Stimulated activated CD8-positive, alpha-beta memory T cell treated with anti-CD3 and anti-CD28 coated beads, Interleukin-4, amount 100 ng/mL, for 24 hours (primary cell): ENCODE data around the gene VPS13D.
"Not testable (repeated sequence)": the region's sequence is repeated elsewhere in the genome, so short reads cannot be mapped to it uniquely, and the experiment has no call there.

Source experiments
- DNase-seq: peaks from one replicate; pipeline ENCODE4 v3.0.0-alpha.2; 2020; ENCODE audit warnings: low read depth

The VPS13D gene

GRCh38 chr1:12196641-12197482 is 33.0 kb upstream of the VPS13D start:
- DNase-seq: no peak

- no peak for DNase-seq
Observed at GRCh38 chr1:12197483-12197880, 32.3 kb upstream of the VPS13D start.

GRCh38 chr1:12200208-12200607 is 29.6 kb upstream of the VPS13D start:
- no peak for DNase-seq

- peak; percentile 42 for DNase-seq
Observed at GRCh38 chr1:12201352-12202189, 28.3 kb upstream of the VPS13D start.

GRCh38 chr1:12202190-12202497 is 27.7 kb upstream of the VPS13D start:
- DNase-seq: no peak

GRCh38 chr1:12202577-12202976 is 27.3 kb upstream of the VPS13D start:
- no peak for DNase-seq

- DNase-seq: no peak
Observed at GRCh38 chr1:12203216-12204007, 26.4 kb upstream of the VPS13D start.

- DNase-seq: peak; percentile 62
Observed at GRCh38 chr1:12204140-12204539, 25.7 kb upstream of the VPS13D start.

- DNase-seq: no peak
Observed at GRCh38 chr1:12204754-12205658, 24.8 kb upstream of the VPS13D start.

- DNase-seq: no peak
Observed at GRCh38 chr1:12206238-12206637, 23.6 kb upstream of the VPS13D start.

GRCh38 chr1:12206792-12207424 is 22.9 kb upstream of the VPS13D start:
- DNase-seq: no peak

GRCh38 chr1:12208271-12208670 is 21.6 kb upstream of the VPS13D start:
- no peak for DNase-seq

GRCh38 chr1:12208764-12209494 is 20.9 kb upstream of the VPS13D start:
- DNase-seq: peak; percentile 76

- DNase-seq: no peak
Observed at GRCh38 chr1:12209495-12209832, 20.4 kb upstream of the VPS13D start.

GRCh38 chr1:12215118-12215961 is 14.5 kb upstream of the VPS13D start:
- no peak for DNase-seq

GRCh38 chr1:12219800-12220199 is 10.0 kb upstream of the VPS13D start:
- no peak for DNase-seq

- no peak for DNase-seq
Observed at GRCh38 chr1:12220890-12221289, 8.9 kb upstream of the VPS13D start.

GRCh38 chr1:12222700-12223099 is 7.1 kb upstream of the VPS13D start:
- DNase-seq: not testable (repeated sequence)

GRCh38 chr1:12224092-12224491 is 5.7 kb upstream of the VPS13D start:
- DNase-seq: not testable (repeated sequence)
